ENCODE measurements around the gene HRG. TPM values are rescaled to one million over a fixed set of nuclear protein-coding genes. Genes with fewer than 3 reads are reported as not detected.
"Not testable (repeated sequence)": the region's sequence is repeated elsewhere in the genome, so short reads cannot be mapped to it uniquely, and the experiment has no call there.

The HRG gene
- total and polyA plus RNA-seq, 4 donors: not detected

DNA sequence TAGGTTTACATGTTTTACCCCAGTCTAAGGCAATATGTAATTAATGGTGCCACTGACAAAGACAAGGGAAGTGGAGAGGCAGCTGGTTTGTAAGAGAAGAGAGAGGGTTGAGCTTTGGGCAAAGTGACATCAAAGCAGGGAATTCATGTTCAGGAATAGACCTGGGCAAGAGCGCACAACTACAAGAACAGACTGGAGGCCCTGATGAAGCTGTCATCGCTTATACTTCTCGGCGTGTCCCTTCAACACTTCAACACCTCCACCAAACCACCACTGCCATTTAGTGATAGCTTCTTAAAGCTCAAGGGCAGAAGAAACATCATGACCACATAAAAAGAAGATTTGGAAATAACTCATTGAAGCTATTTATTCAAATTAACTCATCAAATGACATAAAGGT is 31.7 kb downstream of the HRG start:
- WGBS, 2 donors: 85 to 88% methylated on average over 4 of the region's 4 CpGs
- intact Hi-C loops (cut with DNase I): no loop called here
- ATAC-seq (ENCODE audit: low FRiP score) (no peak), DNase-seq (no peak)
- H3K9me3 ChIP-seq (ENCODE audit: control insufficient read depth, low read length): no peaks in the 10 kb centered on the region
- no peaks in the 10 kb centered on the region for H3K36me3 ChIP-seq (ENCODE audit: control insufficient read depth in 1 of 2, insufficient read depth in 2 of 2, low read length in 1 of 2)
- H3K27me3 ChIP-seq (ENCODE audit: control insufficient read depth in 1 of 2, insufficient read depth in 2 of 2, low read length in 1 of 2): no peaks in the 10 kb centered on the region
- no peaks in the 10 kb centered on the region for H3K4me1 ChIP-seq (ENCODE audit: control insufficient read depth in 1 of 2, insufficient read depth in 2 of 2, low read length in 2 of 2)
- no peak overlapping the region for H3K4me3 ChIP-seq (ENCODE audit: low read length in 2 of 2)
- H3K27ac ChIP-seq (ENCODE audit: low read depth in 1 of 2, low read length in 2 of 2): no peak overlapping the region

DNA sequence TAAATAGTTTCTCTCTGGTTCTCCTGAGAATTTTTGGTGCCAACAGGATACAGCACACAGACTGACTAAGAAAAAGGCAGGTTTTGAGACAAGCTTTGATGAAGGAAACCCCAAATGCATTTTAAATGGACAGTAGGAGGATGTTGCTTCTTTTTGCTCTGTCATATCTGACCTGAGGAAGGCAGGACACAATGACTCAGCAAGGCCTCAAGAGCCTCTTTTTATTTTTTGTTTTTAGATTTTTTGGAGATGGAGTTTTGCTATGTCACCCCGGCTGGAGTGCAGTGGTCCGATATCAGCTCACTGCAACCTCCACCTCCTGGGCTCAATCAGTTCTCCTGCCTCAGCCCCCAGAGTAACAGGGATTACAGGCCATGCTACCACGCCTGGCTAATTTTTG is 34.5 kb downstream of the HRG start:
- no peak overlapping the region for H3K4me3 ChIP-seq (ENCODE audit: low read length in 2 of 2)
- no peaks in the 10 kb centered on the region for H3K9me3 ChIP-seq (ENCODE audit: control insufficient read depth, low read length)
- ATAC-seq (ENCODE audit: low FRiP score): no peak
- DNase-seq: no peak
- intact Hi-C loops (cut with DNase I): no loop called here
- no peaks in the 10 kb centered on the region for H3K36me3 ChIP-seq (ENCODE audit: control insufficient read depth in 1 of 2, insufficient read depth in 2 of 2, low read length in 1 of 2)
- no peaks in the 10 kb centered on the region for H3K4me1 ChIP-seq (ENCODE audit: control insufficient read depth in 1 of 2, insufficient read depth in 2 of 2, low read length in 2 of 2)
- H3K27me3 ChIP-seq (ENCODE audit: control insufficient read depth in 1 of 2, insufficient read depth in 2 of 2, low read length in 1 of 2): no peaks in the 10 kb centered on the region
- no peak overlapping the region for H3K27ac ChIP-seq (ENCODE audit: low read depth in 1 of 2, low read length in 2 of 2)
- WGBS, 2 donors: 52 to 57% methylated on average over 3 of the region's 3 CpGs

- H3K4me3 ChIP-seq (ENCODE audit: low read length in 2 of 2); H3K27me3 ChIP-seq (ENCODE audit: control insufficient read depth in 1 of 2, insufficient read depth in 2 of 2, low read length in 1 of 2); H3K4me1 ChIP-seq (ENCODE audit: control insufficient read depth in 1 of 2, insufficient read depth in 2 of 2, low read length in 2 of 2); ATAC-seq (ENCODE audit: low FRiP score); intact Hi-C loops (cut with DNase I); H3K27ac ChIP-seq (ENCODE audit: low read depth in 1 of 2, low read length in 2 of 2); H3K9me3 ChIP-seq (ENCODE audit: control insufficient read depth, low read length); H3K36me3 ChIP-seq (ENCODE audit: control insufficient read depth in 1 of 2, insufficient read depth in 2 of 2, low read length in 1 of 2); DNase-seq: not testable (repeated sequence)
Observed at GRCh38 chr3:186702451-186702850, 36.6 kb downstream of the HRG start.

GRCh38 chr3:186705882-186706780 is 40.3 kb downstream of the HRG start:
- no peaks in the 10 kb centered on the region for H3K36me3 ChIP-seq (ENCODE audit: control insufficient read depth in 1 of 2, insufficient read depth in 2 of 2, low read length in 1 of 2)
- H3K27me3 ChIP-seq (ENCODE audit: control insufficient read depth in 1 of 2, insufficient read depth in 2 of 2, low read length in 1 of 2): no peaks in the 10 kb centered on the region
- H3K4me3 ChIP-seq (ENCODE audit: low read length in 2 of 2): no peak overlapping the region
- DNase-seq (no peak), ATAC-seq (ENCODE audit: low FRiP score) (no peak)
- intact Hi-C loops (cut with DNase I): no loop called here
- 85 to 88% methylated on average over 6 of the region's 6 CpGs for whole genome bisulfite sequencing, 2 donors
- H3K9me3 ChIP-seq (ENCODE audit: control insufficient read depth, low read length): no peaks in the 10 kb centered on the region
- H3K4me1 ChIP-seq (ENCODE audit: control insufficient read depth in 1 of 2, insufficient read depth in 2 of 2, low read length in 2 of 2): no peaks in the 10 kb centered on the region
- no peak overlapping the region for H3K27ac ChIP-seq (ENCODE audit: low read depth in 1 of 2, low read length in 2 of 2)

DNA sequence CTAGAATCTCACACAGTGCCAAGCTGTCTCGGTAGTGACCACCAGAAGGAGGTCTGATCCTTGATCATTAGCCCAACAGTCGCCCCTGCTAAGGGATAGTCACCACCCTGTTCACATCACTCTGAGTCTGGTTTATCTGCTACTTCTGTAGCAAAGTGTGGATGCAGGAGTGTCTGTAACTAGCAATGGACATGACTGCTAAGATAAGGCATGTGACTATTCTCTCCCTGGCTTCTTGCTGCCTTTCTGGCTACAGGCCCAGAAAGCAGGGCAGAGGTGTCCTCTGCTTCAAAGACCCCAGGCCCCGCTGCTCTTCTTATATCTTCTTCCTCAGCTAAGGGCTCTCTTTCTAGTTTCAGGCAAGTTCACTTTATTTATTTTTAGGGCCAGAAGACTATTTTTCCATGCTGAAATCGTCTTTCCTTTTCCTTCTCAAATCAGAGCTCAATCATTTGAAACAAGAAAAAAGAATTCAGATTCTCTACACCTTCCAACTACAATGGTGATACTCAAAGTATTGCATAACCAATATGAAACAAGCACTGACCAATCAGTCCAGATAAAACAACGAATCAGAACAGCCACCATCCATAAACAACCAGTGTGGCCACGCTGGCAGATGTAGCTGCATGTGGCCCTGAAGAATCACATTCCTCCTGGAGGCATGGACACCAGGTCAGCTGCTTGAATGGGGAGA is 43.3 kb downstream of the HRG start:
- Histone ChIP-seq H3K4me1 (ENCODE audit: control insufficient read depth in 1 of 2, insufficient read depth in 2 of 2, low read length in 2 of 2) (no peaks in the 10 kb centered on the region), H3K4me3 (ENCODE audit: low read length in 2 of 2) (no peak overlapping the region), H3K27me3 (ENCODE audit: control insufficient read depth in 1 of 2, insufficient read depth in 2 of 2, low read length in 1 of 2) (no peaks in the 10 kb centered on the region), H3K36me3 (ENCODE audit: control insufficient read depth in 1 of 2, insufficient read depth in 2 of 2, low read length in 1 of 2) (no peaks in the 10 kb centered on the region), H3K27ac (ENCODE audit: low read depth in 1 of 2, low read length in 2 of 2) (no peak overlapping the region), H3K9me3 (ENCODE audit: control insufficient read depth, low read length) (no peaks in the 10 kb centered on the region)
- ATAC-seq (ENCODE audit: low FRiP score): no peak
- intact Hi-C loops (cut with DNase I): no loop called here
- WGBS, 2 donors: 73 to 78% methylated on average over 6 of the region's 6 CpGs
- no peak for DNase-seq

DNA sequence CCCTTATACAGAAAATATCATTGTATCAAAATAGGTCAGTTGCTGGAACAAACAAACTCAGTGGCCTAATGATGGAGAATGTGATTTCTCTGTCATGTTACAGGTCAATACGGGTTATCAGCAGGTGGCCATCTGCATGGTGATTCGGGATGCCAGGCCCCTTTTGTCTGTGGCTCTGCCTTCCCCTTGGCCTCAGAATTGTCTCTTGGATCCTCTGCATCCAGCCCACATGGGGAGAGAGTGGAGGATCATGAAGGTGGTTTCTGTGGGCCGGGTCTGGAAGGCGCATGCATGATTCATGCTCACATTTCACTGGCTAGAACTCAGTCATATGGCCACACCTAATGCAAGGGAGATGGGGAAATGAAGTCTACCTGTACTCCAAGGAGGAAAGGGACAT is 44.9 kb downstream of the HRG start:
- H3K27me3 ChIP-seq (ENCODE audit: control insufficient read depth in 1 of 2, insufficient read depth in 2 of 2, low read length in 1 of 2); ATAC-seq (ENCODE audit: low FRiP score); DNase-seq; H3K4me1 ChIP-seq (ENCODE audit: control insufficient read depth in 1 of 2, insufficient read depth in 2 of 2, low read length in 2 of 2); intact Hi-C loops (cut with DNase I); H3K27ac ChIP-seq (ENCODE audit: low read depth in 1 of 2, low read length in 2 of 2); H3K4me3 ChIP-seq (ENCODE audit: low read length in 2 of 2); H3K9me3 ChIP-seq (ENCODE audit: control insufficient read depth, low read length); H3K36me3 ChIP-seq (ENCODE audit: control insufficient read depth in 1 of 2, insufficient read depth in 2 of 2, low read length in 1 of 2): not testable (repeated sequence)
- whole genome bisulfite sequencing, 2 donors: 80 to 84% methylated on average over 4 of the region's 4 CpGs

DNA sequence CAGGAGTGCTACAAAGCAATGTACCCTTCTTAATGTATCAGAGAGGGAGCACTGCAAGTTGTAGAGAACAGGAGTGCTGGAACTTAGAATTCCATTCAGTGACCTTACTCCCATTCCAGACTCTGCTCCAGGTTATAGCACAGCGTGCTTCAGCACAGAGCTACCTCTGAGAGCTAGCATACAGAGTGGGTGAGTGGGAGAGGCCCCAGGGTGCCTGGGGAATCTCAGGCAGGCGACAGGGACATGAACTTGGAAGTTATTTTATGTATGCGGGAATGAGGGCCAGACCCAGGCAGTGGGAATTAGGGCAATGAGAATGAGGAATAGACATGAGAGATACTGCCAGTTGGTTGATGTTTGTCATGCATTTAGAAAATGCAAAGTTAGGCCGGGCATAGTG is 47.7 kb downstream of the HRG start:
- H3K27me3 ChIP-seq (ENCODE audit: control insufficient read depth in 1 of 2, insufficient read depth in 2 of 2, low read length in 1 of 2): no peaks in the 10 kb centered on the region
- H3K4me1 ChIP-seq (ENCODE audit: control insufficient read depth in 1 of 2, insufficient read depth in 2 of 2, low read length in 2 of 2): no peaks in the 10 kb centered on the region
- H3K4me3 ChIP-seq (ENCODE audit: low read length in 2 of 2): no peak overlapping the region
- intact Hi-C loops (cut with DNase I): no loop called here
- H3K36me3 ChIP-seq (ENCODE audit: control insufficient read depth in 1 of 2, insufficient read depth in 2 of 2, low read length in 1 of 2): no peaks in the 10 kb centered on the region
- no peak for ATAC-seq (ENCODE audit: low FRiP score)
- DNase-seq: no peak
- WGBS, 2 donors: 74 to 75% methylated on average over 4 of the region's 4 CpGs
- no peaks in the 10 kb centered on the region for H3K9me3 ChIP-seq (ENCODE audit: control insufficient read depth, low read length)
- H3K27ac ChIP-seq (ENCODE audit: low read depth in 1 of 2, low read length in 2 of 2): no peak overlapping the region

DNA sequence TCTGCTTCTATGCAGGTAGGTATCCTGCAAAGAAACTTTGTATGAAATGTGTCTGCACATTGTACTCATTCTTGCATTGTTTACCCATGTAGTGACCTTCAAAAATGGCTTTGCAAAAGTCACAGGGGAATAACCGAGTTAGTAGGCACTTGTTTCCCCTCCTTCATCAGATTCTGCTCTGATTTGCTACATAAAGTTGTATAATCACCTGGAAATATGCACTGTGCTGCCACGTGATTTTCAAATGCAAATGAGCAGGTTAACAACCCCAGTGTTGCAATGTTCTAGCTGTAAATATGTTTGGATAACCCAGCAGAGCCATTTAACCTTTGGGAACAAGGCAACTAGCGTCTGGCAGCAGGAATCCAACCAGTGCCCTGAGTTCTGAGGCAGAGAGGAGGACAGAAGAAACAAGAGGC is 51.2 kb downstream of the HRG start, which contains the start of gene KNG1:
Gene KNG1 (plus strand): TSS at position 321 of the 419 bp plus-strand sequence. CDS start 184 bp downstream, outside the sequence.
- no peak within 1 kb of the TSS for H3K27ac ChIP-seq (ENCODE audit: low read depth in 1 of 2, low read length in 2 of 2)
- no peaks in the 10 kb centered on the region for H3K36me3 ChIP-seq (ENCODE audit: control insufficient read depth in 1 of 2, insufficient read depth in 2 of 2, low read length in 1 of 2)
- 68 to 72% methylated on average over 3 of the region's 3 CpGs for WGBS, 2 donors
- H3K4me1 ChIP-seq (ENCODE audit: control insufficient read depth in 1 of 2, insufficient read depth in 2 of 2, low read length in 2 of 2): no peaks in the 10 kb centered on the region
- no peaks in the 10 kb centered on the region for H3K9me3 ChIP-seq (ENCODE audit: control insufficient read depth, low read length)
- DNase-seq (no peak), ATAC-seq (ENCODE audit: low FRiP score) (no peak)
- no peak within 1 kb of the TSS for H3K4me3 ChIP-seq (ENCODE audit: low read length in 2 of 2)
- no peaks in the 10 kb centered on the region for H3K27me3 ChIP-seq (ENCODE audit: control insufficient read depth in 1 of 2, insufficient read depth in 2 of 2, low read length in 1 of 2)
- intact Hi-C loops (cut with DNase I): no loop called here
